IPS-18a (cell line): ENCODE data around the gene NMRAL1.

Source experiments
- H3K27ac ChIP-seq: one replicate; pipeline ENCODE4 v1.5.1; 2013; ENCODE audit warnings: low read length
- H3K27me3 ChIP-seq: one replicate; pipeline ENCODE4 v1.6.1; 2013; ENCODE audit warnings: mild to moderate bottlenecking, low read length; ENCODE audit not compliant: control insufficient read depth, insufficient read depth
- H3K36me3 ChIP-seq: one replicate; pipeline ENCODE4 v1.6.1; 2013; ENCODE audit warnings: low read depth, low read length; ENCODE audit not compliant: control insufficient read depth
- H3K4me1 ChIP-seq: one replicate; pipeline ENCODE4 v1.6.1; 2013; ENCODE audit warnings: low read depth, low read length; ENCODE audit not compliant: control insufficient read depth
- H3K4me3 ChIP-seq: one replicate; pipeline ENCODE4 v1.5.1; 2013; ENCODE audit warnings: low read length
- H3K9ac ChIP-seq: one replicate; pipeline ENCODE4 v1.6.1; 2013; ENCODE audit warnings: mild to moderate bottlenecking, low read length, moderate library complexity
- H3K9me3 ChIP-seq: one replicate; pipeline ENCODE4 v1.6.1; 2013; ENCODE audit warnings: low read depth, low read length; ENCODE audit not compliant: control insufficient read depth

NMRAL1 gene

GRCh38 chr16:4481526-4481925 is 7.1 kb upstream of the NMRAL1 start:
- H3K9me3 ChIP-seq = no peaks in the 10 kb centered on the region
- no peaks in the 10 kb centered on the region for H3K36me3 ChIP-seq
- H3K4me3 ChIP-seq = no peak overlapping the region
- H3K4me1 ChIP-seq = peaks cover 5% of the 10 kb centered on the region
- no peaks in the 10 kb centered on the region for H3K27me3 ChIP-seq
- H3K9ac ChIP-seq = no peak overlapping the region
- H3K27ac ChIP-seq = no peak overlapping the region

GRCh38 chr16:4477966-4478365 is 3.5 kb upstream of the NMRAL1 start:
- Histone ChIP-seq H3K4me1 (peaks cover 5% of the 10 kb centered on the region), H3K36me3 (no peaks in the 10 kb centered on the region), H3K9me3 (peaks cover 4% of the 10 kb centered on the region), H3K9ac (no peak overlapping the region), H3K27me3 (peaks cover 15% of the 10 kb centered on the region), H3K27ac (no peak overlapping the region), H3K4me3 (no peak overlapping the region)

- H3K4me1 ChIP-seq = peaks cover 5% of the 10 kb centered on the region
- peaks cover 15% of the 10 kb centered on the region for H3K27me3 ChIP-seq
- H3K9me3 ChIP-seq = peaks cover 4% of the 10 kb centered on the region
- no peak within 1 kb of the TSS for H3K27ac ChIP-seq
- H3K4me3 ChIP-seq = peak within 1 kb of the TSS; percentile 73
- no peaks in the 10 kb centered on the region for H3K36me3 ChIP-seq
- peak within 1 kb of the TSS; percentile 31 for H3K9ac ChIP-seq
These were observed 1.7 kb upstream of the NMRAL1 start, which contains the start of gene HMOX2 for GRCh38 chr16:4475880-4476788. Gene HMOX2 (plus strand): TSS chr16:4476398. CDS start chr16:4505525, 29,127 bp downstream.

GRCh38 chr16:4472880-4473279 is 1.5 kb downstream of the NMRAL1 start:
- Histone ChIP-seq H3K4me3 (no peak overlapping the region), H3K27ac (no peak overlapping the region), H3K9ac (no peak overlapping the region)

GRCh38 chr16:4471869-4472268 is 2.6 kb downstream of the NMRAL1 start:
- Histone ChIP-seq H3K9me3 (peaks cover 4% of the 10 kb centered on the region), H3K27ac (no peak overlapping the region), H3K27me3 (peaks cover 15% of the 10 kb centered on the region), H3K36me3 (peaks cover 13% of the 10 kb centered on the region), H3K4me3 (no peak overlapping the region), H3K9ac (no peak overlapping the region), H3K4me1 (no peaks in the 10 kb centered on the region)

More at GRCh38 chr16:4472880-4473279, 1.5 kb downstream of the NMRAL1 start:
- Histone ChIP-seq H3K27me3 (peaks cover 15% of the 10 kb centered on the region), H3K36me3 (peaks cover 10% of the 10 kb centered on the region), H3K4me1 (peaks cover 1% of the 10 kb centered on the region), H3K9me3 (peaks cover 4% of the 10 kb centered on the region)

GRCh38 chr16:4468972-4469371 is 5.5 kb downstream of the NMRAL1 start:
- Histone ChIP-seq H3K27ac (no peak overlapping the region), H3K27me3 (no peaks in the 10 kb centered on the region), H3K9me3 (no peaks in the 10 kb centered on the region), H3K4me1 (no peaks in the 10 kb centered on the region), H3K36me3 (peaks cover 32% of the 10 kb centered on the region), H3K4me3 (no peak overlapping the region), H3K9ac (no peak overlapping the region)

GRCh38 chr16:4467916-4468315 is 6.5 kb downstream of the NMRAL1 start:
- Histone ChIP-seq H3K9ac (no peak overlapping the region), H3K27me3 (no peaks in the 10 kb centered on the region), H3K27ac (no peak overlapping the region), H3K4me3 (no peak overlapping the region), H3K36me3 (peaks cover 39% of the 10 kb centered on the region), H3K9me3 (no peaks in the 10 kb centered on the region), H3K4me1 (no peaks in the 10 kb centered on the region)

GRCh38 chr16:4465977-4466779 is 8.2 kb downstream of the NMRAL1 start:
- no peaks in the 10 kb centered on the region for H3K9me3 ChIP-seq
- H3K4me1 ChIP-seq = no peaks in the 10 kb centered on the region
- no peak overlapping the region for H3K9ac ChIP-seq
- no peaks in the 10 kb centered on the region for H3K27me3 ChIP-seq
- no peak overlapping the region for H3K27ac ChIP-seq
- peaks cover 39% of the 10 kb centered on the region for H3K36me3 ChIP-seq
- no peak overlapping the region for H3K4me3 ChIP-seq

GRCh38 chr16:4463522-4464163 is 10.8 kb downstream of the NMRAL1 start:
- H3K9ac ChIP-seq = no peak overlapping the region
- no peaks in the 10 kb centered on the region for H3K4me1 ChIP-seq
- no peak overlapping the region for H3K4me3 ChIP-seq
- no peak overlapping the region for H3K27ac ChIP-seq
- peaks cover 32% of the 10 kb centered on the region for H3K36me3 ChIP-seq
- no peaks in the 10 kb centered on the region for H3K9me3 ChIP-seq
- no peaks in the 10 kb centered on the region for H3K27me3 ChIP-seq

- Histone ChIP-seq H3K27ac (no peak overlapping the region), H3K4me1 (no peaks in the 10 kb centered on the region), H3K9ac (no peak overlapping the region), H3K36me3 (peaks cover 31% of the 10 kb centered on the region), H3K9me3 (no peaks in the 10 kb centered on the region), H3K27me3 (no peaks in the 10 kb centered on the region), H3K4me3 (no peak overlapping the region)
These were observed 13.0 kb downstream of the NMRAL1 start for GRCh38 chr16:4461250-4462085.

GRCh38 chr16:4460936-4461249 is 13.5 kb downstream of the NMRAL1 start:
- Histone ChIP-seq H3K4me3 (no peak overlapping the region), H3K36me3 (peaks cover 34% of the 10 kb centered on the region), H3K9me3 (no peaks in the 10 kb centered on the region), H3K27me3 (no peaks in the 10 kb centered on the region), H3K27ac (no peak overlapping the region), H3K9ac (no peak overlapping the region), H3K4me1 (no peaks in the 10 kb centered on the region)
